Inflammatory macrophage (primary cell): ENCODE results near the gene AUTS2.

Source experiments
- DNase-seq, 2 donors: peaks; one replicate each; pipeline ENCODE4 v3.0.0-alpha.2; 2020 to 2022

Gene AUTS2

GRCh38 chr7:69795932-69796331 is 197.7 kb downstream of the AUTS2 start:
- DNase-seq, result no peak

- no peak for DNase-seq
These were observed 198.1 kb downstream of the AUTS2 start for GRCh38 chr7:69796416-69796815.

DNA sequence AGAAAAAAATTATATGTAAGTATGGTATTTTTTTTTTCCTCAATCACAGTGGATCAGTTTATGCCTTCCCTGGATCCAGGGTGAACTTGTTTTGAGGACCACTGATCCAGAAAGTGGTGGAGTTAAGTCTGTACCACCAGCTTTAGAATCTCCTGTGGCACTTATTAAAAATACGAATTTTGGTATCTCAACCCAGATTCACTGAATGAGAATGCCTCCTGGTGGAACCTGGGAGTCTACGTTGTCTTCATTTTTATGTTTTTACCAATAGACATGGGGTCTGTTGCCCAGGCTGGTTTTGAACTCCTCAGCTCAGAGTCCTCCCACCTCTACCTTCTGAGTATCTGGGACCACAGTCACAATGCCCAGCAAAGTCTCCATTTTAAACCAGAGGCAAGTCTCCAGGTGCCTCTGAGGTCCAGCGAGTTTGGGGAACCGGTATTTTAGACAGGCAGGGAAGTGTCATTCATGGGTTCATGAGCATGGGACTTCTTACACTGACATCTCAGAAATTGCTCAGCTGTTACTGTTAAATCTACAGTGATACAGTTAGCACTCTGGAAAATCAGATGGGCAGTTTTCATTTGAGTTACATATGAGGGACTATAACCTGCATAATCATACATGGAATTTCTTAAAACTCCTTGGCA is 200.9 kb downstream of the AUTS2 start:
- no peak for DNase-seq

DNA sequence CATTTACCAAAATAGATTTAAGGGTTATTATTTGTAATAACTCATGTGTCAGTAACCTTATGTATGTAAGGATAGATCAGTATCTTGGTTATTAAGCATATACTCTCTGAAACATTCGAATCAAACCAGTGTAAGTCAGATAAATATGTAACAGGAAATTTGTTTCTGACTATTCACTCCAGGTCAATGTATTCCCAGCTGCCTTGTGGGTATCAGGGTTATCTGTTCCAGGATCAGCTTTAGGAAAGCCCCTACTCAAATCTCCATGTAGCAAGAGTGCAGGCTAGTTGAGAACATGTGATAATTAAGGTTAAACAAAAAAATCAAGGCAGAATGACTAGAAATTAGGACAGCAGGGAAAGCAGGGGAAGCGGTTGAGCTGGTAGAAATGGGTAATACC is 201.7 kb downstream of the AUTS2 start:
- no peak for DNase-seq

DNA sequence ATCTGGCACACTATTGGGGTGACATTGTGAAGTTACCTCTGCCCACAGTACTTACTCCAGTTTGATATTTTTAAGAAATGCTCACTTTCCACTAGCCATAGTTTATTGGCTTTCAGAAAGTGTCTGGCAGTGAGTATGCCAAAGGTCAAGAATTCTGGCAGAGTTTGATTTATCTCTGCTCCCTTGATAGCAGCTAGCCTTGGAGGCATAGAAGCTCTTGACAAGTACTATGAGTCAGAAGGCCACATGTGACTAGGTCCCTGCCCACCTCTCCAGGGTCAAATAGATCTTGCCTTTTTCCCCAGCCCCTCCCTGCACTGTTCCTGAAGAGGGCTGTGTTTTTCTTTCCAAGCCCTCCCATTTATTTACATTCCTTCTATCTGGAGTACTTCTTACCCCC is 202.2 kb downstream of the AUTS2 start:
- DNase-seq, result no peak

- no peak for DNase-seq
These were observed 203.7 kb downstream of the AUTS2 start for GRCh38 chr7:69801729-69802682.

DNA sequence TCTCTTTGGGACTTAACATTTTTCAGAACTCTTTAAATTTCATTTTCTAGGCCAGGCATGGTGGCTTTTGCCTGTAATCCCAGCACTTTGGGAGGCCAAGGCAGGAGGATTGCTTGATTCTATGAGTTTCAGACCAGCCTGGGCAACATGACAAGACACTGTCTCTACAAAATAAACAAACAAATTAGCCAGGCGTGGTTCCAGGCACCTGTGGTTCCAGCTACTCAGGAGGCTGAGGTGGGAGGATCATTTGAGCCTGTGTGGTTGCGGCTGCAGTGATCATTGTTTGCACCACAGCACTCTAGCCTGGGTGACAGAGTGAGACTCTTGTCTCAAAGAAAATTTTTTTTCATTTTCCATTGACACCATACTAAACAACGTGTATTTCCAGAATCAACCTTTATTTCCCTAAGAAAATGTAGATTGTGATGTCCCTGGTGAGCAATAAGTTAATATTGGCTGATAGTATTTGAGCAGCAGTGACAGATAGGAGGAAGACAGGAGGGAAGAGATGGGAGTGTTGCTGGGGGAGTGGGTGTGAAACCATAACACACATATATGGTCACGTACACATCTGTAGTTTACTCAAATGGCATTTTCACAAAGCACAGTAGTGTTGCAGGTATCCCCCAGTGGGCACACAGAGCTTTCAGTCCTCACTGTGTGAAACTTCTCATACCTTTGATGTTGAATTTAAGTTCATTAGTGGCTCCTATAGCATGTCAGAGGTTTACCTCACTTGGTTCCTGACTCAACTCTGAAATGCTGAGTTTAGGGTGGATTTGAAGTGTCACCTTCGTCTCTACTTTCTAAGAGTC is 205.6 kb downstream of the AUTS2 start:
- no peak for DNase-seq

DNA sequence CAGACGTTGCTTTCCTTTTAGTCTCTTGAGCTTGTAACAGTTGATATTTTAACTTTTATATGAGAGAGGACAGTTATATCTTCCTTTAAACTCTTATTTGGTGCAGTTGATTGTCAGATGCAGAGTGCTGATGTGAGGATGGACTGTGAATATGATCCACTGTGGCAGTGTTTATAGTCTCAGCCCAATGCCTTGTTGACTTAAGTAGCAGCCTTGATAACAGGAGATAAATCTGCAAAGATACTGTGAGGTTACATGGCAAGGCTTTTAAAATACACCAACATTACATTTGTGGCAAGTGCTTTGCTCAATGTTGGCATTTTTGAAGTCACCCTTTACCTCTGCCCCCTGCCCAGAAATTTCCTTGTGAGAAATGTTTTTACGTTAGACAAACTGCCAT is 206.7 kb downstream of the AUTS2 start:
- DNase-seq, result no peak

DNA sequence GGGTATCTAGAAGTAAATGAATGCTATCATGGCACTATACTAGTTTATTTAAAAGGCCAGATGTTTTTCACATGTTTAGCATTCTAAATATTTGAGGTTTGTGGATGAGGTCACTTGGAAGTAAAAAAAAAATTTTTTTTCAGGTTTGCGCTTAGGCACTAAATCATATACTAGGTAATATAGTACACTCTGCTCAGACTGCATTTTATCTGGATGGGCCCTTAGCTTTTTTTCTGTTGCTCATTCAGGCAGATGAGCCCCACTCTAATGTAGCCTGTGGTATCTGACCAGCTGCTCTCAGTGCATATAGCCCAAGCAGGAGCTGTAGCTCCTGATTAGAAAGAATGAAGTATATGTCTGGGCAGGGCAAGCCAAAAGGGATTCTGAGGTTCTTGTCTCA is 210.1 kb downstream of the AUTS2 start:
- DNase-seq, result no peak

DNA sequence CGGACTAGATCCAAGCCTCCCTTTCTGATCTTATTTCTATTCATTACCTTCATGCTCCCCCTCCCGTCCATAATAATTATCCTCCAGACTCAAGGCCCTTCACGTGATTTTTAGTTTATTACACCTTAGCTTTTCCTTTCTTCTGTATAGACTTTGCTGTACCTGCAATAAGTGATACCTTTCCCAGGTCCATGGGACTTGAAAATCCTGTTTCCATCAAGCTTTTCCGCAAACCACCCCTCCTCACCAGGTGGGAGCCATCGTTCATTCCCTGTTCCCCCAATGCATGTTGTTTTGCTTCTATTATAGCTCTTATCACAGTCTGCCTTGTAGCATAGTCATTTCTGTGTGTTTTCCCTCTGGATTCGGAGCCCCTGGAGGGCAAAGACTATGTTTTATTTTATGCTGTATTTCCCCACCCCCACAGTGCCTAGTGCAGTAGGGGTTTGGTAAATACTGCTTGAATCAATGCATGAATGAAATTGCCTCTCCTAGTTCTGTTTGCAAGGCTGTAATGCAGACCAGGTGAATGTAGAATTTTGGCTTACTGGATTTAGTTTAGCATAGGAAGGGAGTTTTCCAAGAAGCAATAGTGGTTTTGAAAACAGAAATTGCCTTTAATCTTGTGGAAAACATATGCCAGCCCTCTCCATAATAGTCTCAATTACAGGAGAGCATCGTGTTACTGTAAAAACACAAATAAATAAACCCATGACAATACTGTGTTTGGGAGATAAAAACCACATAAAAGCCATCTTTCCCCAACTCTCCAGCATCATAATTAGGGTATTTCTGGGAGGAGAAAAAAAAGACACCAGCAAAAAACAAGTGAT is 213.4 kb downstream of the AUTS2 start:
- DNase-seq, result no peak

GRCh38 chr7:69812756-69813155 is 214.5 kb downstream of the AUTS2 start:
- no peak for DNase-seq

- DNase-seq, result no peak
These were observed 215.5 kb downstream of the AUTS2 start for GRCh38 chr7:69813637-69814240.

DNA sequence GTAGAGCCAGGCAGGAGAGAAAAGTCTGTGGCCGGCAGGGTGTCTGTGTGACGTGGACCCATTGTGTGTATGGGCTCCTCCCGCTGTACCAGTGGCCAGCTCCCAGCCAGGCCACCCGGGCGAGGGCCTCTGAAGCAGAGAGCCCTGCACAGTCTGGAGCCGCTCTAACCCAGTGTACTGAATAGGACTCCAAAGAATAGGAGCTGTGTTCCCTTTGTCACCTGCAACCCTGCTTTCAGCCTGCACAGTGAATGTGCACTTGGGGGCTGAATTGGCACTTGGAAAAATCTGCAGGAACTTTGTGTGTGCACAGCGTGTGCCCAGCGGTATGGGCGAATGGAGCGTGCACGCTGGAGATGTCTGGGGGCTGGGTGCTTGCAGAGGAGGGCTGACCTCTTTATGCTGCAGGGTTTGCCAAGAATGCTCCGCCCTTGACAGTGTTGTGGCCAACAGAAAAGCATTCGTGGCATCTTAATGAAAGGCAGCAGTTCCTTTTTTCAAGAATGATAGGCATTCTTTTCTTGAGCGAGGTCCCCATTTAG is 216.2 kb downstream of the AUTS2 start:
- DNase-seq, result no peak

GRCh38 chr7:69816501-69816900 is 218.2 kb downstream of the AUTS2 start:
- no peak for DNase-seq

- DNase-seq, result no peak
These were observed 218.8 kb downstream of the AUTS2 start for GRCh38 chr7:69817121-69817520.

GRCh38 chr7:69817841-69818635 is 219.8 kb downstream of the AUTS2 start:
- no peak for DNase-seq

GRCh38 chr7:69818636-69819332 is 220.5 kb downstream of the AUTS2 start:
- DNase-seq, result no peak

GRCh38 chr7:69819333-69819705 is 221.0 kb downstream of the AUTS2 start:
- DNase-seq, result no peak

DNA sequence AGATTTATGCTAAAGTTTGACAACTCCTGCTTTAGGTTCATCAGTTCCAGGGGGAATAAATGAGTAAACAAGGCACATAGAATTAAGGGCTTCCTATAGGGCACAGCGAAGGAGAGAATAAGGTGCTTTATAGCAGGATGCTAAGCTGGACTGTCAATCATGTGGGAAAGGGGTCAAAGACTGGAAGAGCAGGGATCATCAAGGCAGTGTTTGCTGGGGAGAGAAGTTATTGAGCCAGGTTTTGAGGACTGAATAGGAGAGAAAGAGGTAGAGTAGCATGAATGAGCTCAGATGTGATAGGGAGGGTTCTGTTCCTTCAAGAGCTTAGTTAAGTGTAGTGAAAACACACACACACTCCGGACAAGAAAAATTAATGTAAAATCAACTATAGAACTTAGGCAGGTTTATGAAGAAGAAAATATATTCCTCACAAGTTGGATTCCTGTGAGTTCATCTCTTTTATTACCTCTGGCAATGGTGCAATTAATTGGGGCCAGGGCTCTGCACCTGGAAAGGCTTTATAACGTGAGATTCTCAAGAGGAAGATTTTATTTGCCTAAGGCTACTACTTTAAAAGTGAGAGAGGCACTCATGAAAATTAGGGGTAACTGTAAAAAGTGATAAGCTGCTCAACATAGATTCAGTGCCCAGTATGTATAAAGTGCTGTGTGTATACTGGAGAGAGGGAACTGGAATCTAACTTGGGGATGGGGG is 222.4 kb downstream of the AUTS2 start:
- no peak for DNase-seq
